HG03025 (cell line): ENCODE data around the gene MTHFD1L.
"Not testable (repeated sequence)": the region's sequence is repeated elsewhere in the genome, so short reads cannot be mapped to it uniquely, and the experiment has no call there.

Experiments used
- ATAC-seq: cut with Tn5 transposase; IDR thresholded peaks from one replicate; pipeline ENCODE4 v1.9.1; 2021; ENCODE audit warnings: mild to moderate bottlenecking, moderate library complexity; ENCODE audit not compliant: unreplicated experiment, low FRiP score

Gene MTHFD1L

DNA sequence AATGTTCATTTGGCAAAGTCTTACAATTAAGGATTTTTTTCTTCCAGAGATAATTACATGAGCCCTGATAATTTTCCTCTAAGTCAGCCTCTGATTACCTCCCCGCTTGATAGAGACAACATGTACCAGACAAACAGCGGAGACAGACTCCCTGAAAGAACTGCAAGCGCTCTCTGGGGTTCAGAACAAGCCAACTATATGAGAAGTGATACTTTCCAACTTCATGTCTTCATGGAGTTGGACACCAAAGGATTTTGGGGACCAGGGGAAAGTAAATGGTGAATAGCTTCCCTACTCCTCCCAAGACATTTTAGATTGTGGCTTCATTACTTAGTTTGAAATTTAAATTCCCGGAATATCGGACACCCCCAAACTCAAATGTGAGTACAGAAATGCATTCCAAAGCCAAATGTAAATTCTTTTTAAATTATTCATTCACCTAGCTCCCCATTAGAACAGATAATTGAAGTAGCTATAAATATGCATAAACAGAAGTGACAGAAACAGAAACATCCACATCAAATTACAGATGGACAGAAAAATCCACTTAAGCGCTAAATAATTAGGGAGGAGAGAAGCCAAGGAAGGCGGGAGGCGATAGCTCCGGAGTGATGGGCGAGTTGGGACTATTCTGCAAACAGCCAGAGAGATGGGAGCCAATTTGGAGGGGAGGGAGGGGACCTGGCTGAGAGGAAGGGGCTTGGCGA, 244.5 kb downstream of the MTHFD1L start:
- ATAC-seq, result no peak

- no peak for ATAC-seq
Measured at GRCh38 chr6:151110576-151110905, 245.0 kb downstream of the MTHFD1L start.

DNA sequence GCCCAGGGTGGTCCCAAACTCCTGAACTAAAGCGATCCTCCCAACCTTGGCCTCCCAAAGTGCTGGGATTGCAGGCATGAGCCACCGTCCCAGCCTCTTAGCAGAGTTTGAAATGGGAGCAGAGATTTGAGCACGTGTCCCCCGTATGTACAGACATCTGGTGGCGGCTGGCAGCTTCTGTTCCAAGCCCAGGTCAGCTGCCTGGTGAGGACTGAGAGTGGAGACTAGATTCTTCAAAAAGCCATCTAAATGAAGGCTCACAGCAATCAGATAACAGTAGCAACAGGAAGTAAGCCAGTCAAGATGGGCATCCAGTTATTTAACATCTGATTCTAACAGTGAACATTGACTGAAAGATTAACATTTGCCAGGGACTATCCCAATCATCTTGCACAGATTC, 246.2 kb downstream of the MTHFD1L start:
- no peak for ATAC-seq

DNA sequence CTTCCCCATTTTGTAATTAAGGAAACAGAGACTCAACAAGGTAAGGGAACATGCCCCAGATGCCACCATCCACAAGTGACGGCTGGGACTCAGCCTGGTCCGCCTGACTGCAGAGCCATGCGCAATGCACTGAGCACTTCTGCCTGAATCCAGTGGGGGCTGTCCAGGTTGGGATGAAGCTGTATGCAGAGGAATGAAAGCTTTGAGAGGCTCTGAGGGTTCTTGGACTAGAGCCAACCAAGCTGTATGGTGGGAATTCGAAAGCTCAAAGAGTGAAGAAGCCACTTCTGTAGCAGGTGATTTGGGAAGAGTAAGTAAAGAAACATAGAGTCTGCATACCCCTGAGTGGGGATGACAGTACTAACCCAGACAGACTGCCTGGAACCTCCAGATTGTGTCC, 246.6 kb downstream of the MTHFD1L start:
- ATAC-seq, result no peak

GRCh38 chr6:151112884-151113283, 247.4 kb downstream of the MTHFD1L start:
- not testable (repeated sequence) for ATAC-seq

- ATAC-seq, result no peak
Measured at GRCh38 chr6:151113641-151114040, 248.1 kb downstream of the MTHFD1L start.

DNA sequence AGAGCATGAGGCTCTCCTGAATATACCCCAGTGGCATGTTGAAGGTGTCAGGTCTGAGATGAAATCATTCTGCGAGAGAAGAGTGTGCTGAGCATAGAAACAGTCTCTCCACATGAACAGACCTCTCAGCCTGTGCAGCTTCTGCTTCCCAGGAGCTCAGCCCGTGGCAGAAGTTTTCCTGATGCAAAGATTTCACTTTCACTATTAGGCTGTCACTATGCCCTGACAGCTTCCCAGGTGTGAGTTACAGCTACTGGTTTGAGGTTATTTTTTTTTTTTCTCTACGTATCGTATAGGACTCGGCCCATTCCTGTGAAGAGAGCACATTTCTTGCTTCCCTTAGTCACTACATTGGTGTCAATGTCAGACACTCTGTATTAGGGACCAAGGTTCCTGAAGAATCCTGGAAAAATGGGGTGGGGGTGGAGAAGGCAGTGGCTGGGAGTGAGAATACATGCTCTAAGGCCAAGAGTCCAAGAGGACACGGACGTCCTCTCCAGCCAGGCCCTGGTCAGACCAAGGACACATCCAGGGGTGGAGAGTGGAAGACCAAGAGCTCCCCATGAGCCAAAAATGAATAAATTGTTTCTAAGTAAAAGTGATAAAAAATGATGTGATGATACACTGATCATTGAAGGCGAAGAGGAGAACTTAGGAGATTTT, 253.1 kb downstream of the MTHFD1L start:
- no peak for ATAC-seq

GRCh38 chr6:151119823-151120524, 254.5 kb downstream of the MTHFD1L start:
- ATAC-seq, result no peak

DNA sequence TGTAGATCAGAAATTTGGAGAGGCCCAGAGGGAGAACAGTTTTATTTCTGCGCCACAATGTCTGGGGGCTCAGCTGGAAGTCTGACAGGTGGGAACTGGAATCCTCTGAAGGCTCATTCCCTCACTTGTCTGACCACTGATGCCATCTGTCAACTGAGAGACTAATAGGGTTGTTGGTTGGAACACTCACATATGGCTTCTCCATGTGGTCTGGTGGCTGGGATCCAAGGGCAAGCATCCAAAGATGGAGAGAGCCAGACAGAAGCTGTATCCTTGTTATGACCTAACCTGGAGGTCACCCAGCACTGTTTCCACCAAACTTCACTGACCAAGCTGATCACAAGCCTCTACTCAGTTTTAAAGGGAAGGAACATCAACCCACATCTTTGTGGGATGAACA, 256.4 kb downstream of the MTHFD1L start:
- ATAC-seq, result no peak

DNA sequence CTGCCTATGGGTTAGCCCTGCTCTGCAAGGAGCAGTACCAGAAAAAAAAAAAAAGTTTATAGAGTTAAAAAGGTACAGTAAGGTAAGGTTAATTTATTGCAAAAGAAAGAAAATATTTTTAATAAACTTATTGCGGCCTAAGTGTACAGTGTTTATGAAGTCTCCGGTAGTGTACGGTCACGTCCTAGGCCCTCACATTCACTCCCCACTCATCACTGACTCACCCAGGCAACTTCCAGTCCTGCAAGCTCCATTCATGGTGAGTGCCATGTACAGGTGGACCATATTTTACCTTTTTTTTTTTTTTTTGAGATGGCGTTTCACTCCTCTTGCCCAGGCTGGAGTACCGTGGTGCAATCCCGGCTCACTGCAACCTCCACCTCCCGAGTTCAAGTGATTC, 258.1 kb downstream of the MTHFD1L start:
- not testable (repeated sequence) for ATAC-seq

GRCh38 chr6:151125242-151125641, 259.7 kb downstream of the MTHFD1L start:
- not testable (repeated sequence) for ATAC-seq

DNA sequence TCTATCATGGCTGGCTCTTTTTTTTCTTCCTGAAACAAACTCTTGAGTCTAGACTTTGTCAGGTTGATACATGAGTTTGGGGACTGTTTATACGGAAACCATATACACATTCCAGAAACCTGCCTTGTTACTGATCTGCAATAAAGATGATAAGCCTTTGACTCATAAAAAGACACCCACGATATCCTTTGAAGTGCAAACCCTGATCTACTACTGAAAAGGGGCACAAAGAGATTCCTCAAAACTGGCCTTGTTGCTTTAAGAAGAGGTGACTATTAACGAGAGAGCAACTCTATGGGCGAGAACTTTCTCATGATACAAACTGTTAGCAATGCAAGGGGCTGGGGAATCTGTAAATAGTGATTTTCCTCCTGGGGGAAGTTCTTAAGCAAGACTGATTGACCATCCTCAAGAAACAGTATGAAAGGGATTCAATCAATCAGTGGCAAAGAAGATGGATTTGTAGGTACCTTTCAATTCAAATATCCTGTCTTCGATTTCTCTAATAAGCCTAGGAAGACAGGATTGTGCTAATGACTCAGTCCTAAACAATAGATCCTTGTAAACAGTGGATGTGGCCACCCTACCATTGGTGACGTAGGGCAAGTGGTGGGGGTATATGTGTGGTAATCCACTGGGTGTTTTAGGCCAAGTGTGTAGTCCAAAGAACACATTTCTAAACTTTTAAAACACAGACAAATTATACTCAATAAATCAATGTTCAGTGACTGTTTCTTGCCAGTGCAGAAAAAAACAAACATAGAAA, 260.3 kb downstream of the MTHFD1L start:
- not testable (repeated sequence) for ATAC-seq

DNA sequence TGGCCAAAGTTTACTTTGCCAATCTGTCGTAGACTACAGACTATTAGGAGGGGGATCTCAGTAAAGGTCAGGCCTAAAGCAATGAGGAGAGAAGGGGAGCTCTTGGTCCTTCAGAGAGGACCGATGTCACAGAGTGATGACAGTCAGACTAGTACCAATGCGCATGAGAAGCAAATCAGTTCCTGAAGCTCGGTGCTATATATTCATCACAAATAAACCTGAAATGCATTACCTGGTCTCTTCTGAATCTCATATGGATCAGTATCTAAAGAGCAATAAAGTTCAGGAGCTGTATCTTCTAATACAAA, 260.9 kb downstream of the MTHFD1L start:
- not testable (repeated sequence) for ATAC-seq

- ATAC-seq, result not testable (repeated sequence)
Measured at GRCh38 chr6:151127133-151127798, 261.8 kb downstream of the MTHFD1L start.

DNA sequence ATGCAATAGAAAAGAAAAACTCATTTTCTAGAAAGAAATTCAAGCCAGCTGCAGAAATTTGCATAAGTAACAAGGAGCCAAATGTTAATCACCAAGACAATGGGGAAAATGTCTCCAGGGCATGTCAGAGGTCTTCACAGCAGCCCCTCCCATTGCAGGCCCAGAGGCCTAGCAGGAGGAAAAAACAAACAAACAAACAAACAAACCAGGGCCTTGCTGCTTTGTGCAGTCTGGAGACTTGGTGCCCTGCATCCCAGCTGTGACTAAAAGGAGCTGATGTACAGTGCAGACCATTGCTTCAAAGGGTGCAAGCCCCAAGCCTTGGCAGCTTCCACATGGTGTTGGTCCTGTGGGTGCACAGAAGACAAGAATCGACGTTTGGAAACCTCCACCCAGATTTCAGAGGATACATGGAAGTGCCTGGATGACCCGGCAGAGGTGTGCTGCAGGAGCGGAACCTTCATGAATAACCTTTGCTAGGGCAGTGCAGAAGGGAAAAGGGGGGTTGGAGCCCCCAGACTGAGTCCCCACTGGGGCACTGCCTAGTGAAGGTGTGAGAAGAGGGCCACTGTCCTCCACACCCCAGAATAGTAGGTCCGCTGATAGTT, 263.4 kb downstream of the MTHFD1L start:
- no peak for ATAC-seq

GRCh38 chr6:151130329-151130728, 264.8 kb downstream of the MTHFD1L start:
- no peak for ATAC-seq

DNA sequence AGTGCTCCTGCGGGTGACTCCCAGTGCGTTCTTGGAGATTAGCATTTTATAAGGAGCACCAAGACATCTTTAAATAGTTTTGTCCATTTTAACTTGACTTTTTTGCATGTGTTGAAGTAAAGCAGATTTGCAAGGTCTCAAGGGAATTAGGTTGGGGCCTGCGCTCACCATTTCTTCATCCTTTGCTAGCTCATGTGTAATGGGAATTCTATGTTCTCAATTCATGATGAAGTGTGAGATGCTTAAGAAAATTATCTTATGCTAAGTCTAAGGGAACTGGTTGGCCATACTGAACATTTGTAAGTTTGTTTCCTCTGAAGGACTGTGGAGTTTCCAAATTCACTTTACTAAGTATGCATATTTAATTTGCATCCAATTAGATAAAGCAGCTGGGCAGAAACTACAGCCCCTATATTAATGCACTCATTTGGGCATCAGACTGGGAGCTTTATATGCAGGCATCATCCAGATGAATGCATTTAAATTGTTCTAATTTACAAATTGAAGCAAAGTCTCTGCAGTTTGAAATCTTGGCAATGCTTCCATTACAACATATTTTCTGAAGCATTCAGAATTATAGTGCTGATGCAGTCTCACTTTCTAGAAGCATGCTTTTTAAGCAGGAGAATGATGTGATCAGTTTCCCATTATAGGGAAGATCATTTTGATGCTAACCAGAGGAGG, 266.0 kb downstream of the MTHFD1L start:
- ATAC-seq, result no peak

DNA sequence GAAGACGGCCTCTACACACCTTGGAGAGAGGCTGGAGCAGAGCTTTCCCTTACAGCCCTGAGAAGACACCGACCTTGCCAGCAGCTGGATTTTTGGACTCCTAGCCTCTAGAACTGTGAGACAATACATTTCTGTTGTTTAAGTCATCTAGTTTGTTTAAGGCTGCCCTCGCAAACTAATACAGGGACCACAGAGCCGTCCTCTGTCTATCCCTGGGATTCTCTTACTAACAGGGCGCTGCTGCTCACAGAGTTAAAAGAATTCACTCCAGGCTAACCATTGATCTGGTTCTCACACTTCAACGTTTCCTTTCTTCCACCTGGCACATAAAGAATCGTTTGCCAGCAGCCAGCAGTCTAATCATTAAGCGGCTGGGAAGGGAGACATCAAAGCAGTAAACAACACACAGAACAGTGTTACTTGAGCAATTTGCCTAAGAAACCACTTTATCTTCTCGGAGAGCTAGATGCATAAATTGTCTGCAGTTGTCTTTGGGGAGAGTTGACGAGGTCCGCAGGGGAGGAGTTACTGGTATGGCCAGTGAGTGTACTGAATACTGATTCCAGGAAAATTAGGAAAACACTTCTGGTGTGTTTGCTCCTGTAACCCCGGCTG, 270.7 kb downstream of the MTHFD1L start:
- ATAC-seq, result no peak

DNA sequence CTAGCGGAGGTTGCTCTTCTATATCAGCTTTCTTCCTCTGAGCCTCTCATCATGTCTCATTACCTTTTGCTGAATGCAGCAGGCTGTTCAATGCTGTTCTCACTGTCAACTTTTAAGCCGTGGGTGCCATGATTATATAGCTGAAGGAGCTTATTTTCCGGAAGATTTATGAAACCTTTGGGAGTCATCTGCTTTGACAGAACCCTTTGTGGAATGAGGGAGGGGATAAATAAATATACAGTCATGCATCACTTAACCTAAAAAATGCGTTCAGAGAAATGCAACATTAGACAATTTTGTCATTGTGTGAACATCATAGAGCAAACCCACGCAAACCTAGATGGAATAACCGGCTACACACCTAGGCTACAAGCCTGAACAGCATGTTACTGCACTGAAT, 272.0 kb downstream of the MTHFD1L start:
- ATAC-seq, result no peak
